NCI-H345 (cell line): ENCODE data around the gene HS1BP3.

Experiments used
- DNase-seq: peaks from one replicate; lab custom pipeline; 2025; lab: John Stamatoyannopoulos, UW

HS1BP3 gene

DNA sequence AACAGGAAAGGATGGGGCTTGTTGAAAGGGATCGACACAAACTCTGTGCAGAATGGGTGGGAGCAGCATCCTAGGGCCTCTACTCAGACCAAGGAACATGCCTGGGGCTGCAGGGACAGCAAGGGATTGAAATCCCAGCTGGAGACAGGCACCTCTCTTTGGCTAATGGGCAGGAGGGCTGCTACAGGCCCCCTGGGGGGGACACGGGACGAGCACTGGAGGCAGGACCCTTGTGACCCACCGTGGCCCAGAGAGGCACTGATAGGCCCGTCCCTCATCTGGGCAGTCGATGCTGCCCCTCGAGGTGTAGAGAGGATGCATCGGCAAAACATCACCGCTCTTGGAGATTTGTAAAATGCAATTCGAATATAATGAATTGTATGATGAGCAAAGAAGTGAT, 5.1 kb downstream of the HS1BP3 start:
- no peak for DNase-seq

DNA sequence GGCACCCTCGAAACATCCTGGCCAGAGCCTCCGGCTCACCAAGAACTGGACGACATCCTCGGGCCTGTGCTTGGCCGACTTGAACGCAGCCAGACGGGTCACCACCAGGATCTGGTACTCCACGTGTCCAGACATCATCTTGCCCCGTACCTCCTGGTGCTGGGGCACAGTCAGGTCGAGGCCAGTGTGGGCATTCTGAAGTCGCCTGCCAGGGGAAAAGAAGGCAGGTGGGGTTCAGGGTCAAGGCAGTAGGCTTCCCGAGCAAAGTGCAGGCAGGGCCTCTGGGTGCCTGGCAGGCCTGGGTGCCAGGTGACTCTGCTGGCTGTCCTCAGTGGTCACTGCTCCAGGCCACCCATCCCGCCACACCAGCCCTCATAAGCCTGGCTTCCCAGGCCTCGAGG, 5.6 kb downstream of the HS1BP3 start:
- DNase-seq: no peak

DNA sequence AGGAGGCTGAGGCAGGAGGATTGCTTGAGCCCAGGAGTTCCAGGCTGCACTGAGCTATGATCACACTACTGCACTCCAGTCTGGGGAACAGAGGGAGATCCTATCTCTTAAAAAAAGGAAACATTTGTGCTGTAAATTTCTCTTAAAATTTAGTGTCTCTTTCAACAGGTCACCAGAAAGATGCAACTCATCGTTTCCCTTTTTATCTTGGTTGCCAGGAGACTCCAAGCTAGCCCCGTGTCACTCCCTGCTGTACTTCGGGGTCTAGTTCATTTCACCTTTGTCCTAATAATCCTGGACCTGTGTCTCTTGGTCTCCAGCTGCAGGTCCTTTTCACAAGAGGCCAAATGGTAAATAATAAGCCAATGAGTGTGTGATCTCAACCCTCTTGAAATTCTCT, 7.1 kb downstream of the HS1BP3 start:
- no peak for DNase-seq

DNA sequence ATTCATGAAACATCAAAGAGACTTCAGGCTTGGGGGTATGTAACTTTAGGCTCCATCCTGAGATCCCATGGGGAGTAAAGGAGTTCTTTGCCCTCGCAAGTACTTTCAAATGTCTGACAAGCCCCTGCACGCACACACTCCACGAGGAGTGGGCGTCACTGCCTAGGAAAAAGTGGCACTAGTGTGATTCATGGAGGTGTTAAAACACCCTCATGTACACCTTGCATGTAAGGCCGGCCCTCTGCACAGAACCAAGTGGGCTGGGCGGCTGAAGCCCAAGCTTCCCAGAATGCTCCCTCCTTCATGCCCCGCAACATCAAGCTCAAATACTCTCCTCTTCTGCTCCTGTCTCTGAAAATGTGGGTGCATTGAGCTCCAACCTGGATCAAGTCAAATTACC, 7.8 kb downstream of the HS1BP3 start:
- no peak for DNase-seq

DNA sequence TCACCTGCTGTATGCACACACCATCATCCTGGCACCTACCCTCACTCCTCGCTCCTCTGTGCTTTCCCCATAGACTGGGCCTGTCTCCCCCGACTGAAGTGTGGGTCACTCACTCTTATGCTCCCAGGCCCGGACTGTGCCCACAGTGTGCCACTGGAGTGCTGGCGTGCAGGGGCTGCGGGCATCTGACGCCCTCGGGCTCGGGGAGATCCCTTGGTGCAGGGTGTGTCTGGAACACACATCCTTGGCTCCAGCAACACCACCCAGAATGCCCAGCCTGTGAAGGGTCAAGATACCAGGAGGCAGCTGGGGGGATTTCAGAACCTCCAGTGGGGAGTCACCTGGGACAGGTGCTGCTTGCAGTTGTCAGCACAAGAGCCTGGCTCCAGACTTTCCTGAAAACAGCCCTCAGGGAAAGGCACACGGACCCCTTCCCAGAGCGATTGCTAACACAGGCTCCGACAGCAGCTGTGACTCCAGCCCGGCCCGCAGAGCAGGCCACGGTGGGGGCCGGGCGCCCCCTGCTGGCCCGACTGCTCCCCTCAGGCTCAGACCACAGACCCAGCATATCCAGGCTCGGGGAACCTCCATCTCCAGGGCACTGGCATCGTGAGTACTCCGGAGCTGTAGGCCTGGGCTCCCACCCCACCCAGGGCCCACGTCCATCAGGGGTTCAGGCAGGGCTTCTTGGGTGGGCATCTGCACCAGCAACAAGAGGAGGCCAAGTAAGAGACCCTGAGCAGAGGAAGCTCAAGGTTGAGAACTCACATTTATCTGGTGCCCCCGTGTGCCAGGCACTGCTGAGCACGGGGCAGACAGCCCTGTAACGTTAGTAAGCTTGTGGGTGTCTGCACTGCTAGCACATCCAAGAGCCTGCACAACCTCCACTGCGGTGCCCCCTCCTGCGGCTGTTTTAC, 8.6 kb downstream of the HS1BP3 start:
- peak; percentile 76 for DNase-seq

DNA sequence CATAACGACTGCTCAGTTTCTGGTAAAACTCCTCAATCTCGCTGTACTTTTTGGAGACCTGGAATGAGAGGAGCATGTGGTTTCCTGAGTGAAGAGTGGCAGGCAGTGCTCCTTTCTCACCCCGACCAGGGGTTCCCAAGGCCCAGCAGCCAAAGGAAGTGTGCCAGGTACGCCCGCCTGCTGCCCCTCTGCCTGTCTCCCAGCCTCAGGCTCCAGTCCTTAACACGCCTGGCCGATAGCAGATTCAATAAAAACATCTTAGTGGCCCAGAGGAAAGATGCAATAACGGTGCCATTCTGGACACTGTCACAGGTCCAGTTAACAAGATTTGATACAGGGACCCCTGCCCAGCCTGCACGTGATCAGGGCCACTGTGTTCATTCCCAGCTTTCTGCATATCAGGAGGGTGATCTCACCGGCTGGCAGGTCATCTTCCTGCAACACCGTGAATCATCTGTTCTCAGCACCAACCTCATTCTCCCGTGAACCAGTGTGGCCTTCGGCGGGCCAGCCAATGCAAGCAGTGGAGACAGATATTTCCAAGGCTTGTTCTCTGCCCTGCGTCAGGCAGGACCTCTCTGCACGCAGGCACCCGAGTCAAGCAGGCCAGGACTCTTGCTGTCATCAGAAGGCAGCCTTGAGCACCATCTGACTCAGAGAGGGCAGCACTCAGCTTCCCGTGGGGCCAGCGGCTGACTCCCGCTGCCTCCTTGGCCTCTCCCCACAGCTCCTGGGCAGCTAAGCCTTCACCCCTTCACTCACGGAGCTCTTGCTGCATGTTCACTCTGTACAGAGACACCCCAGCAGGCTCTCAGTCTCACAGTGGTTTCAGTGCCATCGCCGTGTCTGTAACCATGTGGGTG, 9.5 kb downstream of the HS1BP3 start:
- DNase-seq: no peak

DNA sequence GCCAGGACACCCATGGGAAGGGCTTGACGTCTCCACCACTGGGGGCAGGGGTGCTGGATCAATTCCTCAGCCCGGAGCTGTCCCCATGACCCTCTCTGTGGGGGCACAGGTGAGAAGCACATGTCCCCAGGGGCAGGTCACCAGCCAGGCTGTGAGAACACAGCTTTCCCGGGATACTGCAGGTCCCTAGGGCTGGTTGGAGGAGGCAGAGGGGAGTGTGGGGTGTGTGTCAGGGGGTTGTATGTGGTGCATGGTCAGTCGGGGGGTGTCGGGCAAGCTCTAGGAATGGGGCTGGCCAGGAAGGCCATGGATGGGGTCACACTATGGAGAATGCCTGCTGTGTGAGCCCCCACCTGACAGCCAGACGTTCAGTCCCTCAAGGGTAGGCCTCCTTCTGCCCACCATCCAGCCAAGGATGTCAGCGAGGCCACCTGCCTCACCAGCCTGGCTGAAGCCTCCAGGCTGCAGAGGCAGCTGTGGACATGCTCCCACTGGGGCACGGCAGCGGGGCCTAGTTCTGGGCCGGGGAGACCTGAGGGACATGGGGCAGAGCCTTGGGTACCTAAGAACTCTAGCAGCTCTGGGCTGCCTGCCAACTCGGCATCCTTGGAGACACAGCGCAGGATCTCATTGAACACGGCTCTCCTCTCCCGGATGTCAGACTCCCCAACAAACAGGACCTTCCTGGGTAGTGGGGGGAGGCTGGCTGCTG, 10.3 kb downstream of the HS1BP3 start:
- DNase-seq: no peak

DNA sequence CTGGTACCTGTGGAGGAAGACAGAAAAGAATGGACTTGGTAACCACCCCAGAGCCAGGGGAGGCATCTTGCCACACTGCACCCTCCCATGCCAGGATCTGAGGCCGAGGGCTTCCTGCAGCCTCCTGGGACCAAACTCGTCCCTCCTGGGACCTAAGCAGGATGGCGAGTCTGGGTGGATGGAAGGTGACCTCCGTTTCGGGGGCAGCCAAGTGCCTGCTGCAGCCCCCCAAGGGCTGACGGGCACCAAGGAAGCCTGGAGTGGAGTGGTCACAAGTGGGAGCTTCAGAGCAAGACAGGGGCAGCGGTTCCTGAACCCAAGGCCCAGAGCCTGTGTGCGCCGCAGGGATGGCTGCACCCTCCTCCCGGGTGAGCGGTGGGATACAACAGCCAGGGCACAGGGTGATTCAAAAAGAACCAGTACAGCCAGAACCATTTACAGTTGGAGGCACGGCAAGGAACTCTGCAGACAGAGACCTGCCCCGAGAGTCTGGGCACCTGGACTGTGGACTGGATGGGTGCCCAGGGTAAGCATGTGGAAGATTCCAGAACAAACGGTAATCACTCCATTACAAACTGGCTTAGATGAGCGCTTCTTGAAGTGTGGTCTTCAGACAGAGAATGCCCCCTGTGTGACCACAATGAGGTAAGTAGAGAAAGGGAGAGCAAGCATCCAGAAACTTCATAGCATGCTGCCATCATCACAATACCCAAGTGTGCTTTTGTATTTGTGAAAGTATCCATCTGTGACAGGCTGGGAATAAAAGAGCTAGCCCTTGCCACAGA, 12.1 kb downstream of the HS1BP3 start:
- no peak for DNase-seq

DNA sequence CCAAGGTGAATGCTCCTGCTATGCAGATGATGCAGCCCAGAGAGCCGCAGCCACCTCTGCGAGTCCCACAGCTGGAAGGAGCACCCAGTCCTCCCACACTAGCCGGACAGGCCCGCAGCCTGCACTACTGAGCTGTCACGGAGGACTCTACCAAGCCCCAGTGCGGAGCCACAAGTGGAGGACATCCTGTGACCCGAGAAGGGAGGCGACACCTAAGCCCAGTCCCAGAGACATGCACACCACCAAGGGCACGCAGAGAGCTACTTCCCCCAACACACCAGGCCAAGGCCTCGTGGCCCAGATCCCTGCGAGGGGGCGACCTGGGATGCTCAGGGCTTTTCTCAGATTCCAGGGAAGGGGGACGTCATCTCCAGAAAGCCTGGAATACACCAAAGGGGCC, 12.9 kb downstream of the HS1BP3 start:
- no peak for DNase-seq

DNA sequence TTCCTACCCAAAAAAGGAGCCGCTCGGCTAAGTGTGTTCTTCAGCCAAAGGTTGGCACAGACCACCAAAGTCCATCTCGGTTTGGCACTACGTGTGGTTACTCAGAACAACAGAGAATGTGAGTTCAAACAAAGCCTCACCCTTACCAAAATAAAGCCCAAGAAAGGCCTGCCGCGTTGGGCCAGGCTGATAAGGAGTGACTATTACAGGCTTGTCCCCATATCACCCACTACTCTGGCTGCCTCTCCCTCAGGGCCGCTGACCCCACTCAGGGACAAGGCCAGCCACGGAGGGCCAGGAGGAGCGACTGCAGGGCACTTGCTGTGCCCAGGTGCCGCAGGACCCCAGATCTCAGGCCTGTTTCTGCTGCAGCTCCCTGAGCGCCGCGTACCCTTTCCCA, 13.8 kb downstream of the HS1BP3 start:
- DNase-seq: no peak

DNA sequence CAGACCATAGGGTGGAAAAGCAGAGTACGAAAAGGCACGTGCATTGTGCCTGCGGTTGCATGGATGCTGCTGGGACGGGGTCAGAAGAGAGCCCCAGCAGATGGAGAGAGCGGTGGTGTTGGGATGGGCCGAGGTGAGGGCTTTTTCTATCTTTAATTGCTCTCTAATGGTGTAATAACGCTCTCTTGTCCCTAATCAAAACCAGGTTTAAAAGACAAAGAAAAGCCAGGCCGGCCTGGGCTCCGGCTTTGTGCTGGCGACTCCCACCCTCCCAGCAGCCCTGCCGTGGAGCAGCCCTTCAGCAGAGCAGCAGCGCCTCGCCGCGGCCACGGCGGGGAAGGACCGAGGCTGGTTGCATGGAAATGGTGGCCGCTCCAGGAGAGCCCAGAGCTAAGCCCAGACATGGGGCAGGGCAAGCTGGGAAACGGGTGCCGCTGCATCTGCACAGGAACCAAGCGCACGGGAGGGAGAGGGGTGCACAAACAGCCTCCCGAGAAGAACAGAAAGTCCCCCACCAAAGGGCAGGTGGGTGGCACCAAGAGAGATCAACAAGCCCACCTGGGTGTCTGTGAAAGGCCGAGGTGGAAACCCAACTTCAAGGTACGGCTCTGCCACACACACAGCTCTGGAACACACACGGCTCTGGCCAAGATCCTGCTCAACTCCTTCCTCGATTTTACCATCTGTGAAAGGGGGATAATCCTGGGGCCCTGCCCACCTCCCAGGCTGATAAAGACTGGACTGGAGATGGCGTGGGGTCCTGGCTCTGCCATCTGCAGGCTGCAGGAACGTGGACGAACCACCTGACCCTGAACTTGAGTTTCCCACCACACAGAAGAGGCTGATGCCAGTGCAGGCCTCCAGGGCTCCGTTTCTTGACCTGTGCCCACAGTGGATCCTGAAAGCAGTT, 15.0 kb downstream of the HS1BP3 start:
- peak; percentile 12 for DNase-seq

DNA sequence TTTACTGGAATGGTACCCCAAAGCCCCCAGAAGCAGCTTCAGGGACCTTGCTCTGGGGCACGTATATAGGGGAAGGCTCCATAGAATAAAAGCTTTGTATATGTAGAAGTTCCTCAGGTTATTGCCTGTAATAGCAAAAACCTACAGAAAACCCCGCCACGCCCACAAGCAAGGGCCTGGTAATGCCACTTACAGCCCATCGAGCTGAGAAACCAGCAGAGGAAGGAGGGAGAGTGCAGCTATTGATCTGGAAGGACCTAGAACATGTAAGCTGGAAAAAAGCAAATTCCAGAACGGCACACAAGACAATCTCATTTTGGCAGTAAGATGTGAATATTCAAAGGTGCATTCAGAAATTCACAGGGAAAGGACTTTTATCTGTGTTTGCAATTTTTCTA, 15.8 kb downstream of the HS1BP3 start:
- DNase-seq: no peak

DNA sequence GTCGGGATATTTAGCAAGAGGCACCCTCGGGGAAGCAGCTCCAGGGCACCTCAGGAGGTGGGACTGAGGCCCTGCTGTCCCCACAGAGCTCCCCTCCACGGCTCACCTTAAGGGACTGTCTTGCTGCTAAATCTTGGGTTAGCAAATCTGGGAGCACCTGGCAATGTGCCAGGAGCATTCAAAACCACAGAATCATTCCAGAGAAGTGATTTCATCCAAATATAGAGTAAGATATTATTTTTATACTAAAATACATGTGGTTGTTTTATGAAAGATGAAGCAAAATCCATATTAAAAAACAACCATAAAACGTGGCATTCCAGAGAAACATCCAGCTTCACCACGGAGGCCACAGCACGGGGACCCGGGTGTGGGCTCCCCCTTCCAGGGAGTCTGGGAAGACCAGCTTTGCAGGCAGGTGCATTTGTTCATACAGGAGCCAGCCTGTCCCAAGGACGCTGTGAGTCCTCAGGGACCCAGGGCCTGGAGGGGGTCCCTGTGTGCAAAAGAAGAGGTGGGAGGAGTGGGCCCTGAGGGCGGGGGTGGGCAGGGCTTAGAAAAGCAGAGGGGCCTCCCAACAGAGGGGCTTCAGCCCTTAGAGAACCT, 16.3 kb downstream of the HS1BP3 start:
- DNase-seq: no peak

DNA sequence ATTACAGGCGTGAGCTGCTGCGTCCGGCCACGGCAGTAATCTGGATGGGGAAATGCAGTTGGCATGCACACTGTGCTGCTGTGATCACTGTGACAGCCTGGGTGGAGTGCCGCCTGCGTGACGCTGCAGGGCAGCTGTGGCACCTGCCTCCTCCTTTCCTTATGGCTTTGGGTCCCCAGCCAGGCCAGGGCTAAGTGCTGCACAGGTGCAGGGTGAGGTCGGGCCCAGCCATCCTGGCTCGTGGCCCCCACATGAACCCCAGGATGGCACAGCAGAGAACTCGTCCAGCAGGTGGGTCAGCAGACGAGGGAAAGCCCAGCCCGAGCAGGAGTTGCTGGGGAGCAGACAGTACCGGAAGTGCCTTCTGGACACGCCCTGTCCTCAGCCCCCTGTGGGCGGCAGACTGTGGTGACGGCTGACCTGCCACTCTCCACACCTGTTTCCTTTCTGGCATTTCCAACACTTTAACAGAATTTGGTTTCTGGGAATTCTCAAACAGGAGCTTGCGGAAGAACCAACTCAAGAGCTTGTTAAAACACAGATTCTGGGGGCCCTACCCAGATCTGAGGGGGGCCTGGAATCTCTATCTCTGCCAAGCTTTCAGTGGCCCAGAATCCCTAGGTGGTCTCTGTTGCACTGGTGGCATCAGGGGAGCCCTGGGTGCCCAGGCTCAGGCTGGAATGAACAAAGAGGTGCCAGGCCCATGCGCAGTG, 16.9 kb downstream of the HS1BP3 start:
- no peak for DNase-seq

DNA sequence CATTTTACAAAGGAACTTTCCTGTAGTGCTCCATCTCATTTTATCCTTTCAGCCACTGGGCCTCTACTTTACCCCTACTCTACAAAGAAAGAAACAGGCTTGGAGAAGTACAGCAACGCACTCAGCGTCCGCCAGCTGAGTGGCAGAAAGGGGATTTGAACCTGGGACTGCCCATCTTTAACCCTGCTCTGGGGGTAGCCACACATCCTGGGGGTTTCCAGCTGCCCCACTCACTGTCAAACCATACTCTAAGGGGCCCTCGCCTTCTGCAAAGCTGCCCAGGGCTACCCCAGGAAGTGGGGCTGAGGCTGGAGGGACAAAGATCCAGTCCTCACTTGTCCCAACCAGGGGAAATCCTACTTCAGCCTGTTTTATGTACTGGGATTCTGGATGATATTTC, 17.9 kb downstream of the HS1BP3 start:
- DNase-seq: no peak

DNA sequence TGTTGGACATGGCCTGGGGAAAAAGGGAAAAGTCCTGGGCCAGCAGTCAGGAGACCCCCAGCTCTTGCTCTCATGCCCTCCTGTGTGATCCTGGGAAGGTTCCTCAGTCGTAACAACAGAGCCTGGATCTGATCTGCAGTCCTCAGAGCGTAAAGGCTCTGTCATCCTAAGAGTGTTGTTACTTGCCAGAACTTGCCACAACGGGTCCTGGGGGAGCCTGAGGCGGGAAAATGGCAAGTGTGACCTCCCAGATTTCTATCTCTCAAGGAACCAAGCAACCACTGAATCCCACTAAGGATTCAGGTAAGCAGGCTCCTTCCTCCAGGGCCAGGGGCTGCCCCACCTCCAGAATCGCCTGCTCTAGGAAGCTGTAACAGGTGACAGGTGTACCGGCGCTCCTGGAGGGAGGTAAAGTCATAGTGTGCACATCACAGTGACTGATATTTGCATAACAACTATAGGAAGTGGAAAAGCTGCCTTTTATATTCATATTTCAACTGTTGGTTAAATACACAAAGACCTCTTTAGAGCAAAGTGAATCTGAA, 18.4 kb downstream of the HS1BP3 start:
- DNase-seq: no peak

DNA sequence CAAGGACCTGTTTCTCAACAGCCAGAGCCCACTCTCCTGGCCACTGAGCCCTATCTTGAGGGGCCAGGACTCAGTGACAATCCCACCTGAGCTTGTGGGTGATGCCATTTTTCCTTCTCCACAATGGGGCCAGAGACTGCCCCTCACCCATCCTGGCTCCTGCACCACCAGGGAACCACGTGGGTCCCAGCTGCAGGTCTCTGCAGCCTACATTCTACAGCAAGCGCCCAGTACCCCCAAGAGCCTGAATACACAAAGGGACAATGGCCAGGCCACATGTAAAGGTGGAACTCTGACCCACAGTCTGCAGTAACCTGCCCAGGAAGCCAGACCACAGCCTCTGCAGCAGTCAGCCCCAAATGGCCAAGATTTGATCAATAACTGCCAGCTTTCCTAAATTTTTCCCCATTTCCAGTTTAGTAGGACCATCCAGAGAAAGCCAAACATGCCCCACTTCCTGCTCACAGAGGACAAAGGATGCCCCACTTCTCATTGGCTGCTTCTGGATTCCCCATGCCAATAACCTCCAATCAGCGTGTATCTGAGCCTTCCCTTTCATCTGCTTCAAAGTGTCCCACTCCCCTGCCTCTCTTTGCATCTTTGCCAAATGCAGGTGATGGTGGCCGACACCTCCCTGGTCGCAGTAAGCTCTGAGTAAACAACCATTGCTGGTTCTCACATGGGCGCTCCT, 19.1 kb downstream of the HS1BP3 start:
- DNase-seq: no peak

DNA sequence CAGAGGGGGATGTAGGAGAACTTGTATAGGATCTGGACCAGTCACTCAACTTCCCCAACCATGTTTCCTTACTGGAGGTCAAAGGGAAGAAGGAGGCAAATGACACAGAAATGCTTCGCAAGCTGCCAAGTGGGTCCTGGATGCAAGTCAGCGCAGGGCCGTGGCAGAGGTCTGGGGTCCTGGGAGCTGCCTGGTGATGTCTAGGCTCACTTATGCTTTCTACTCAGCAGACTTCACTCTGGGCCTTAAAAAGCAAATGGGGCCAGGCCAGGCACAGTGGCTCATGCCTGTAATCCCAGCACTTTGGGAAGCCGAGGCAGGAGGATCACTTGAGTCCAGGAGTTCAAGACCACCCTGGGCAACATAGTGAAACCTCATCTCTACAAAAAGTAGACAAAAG, 19.9 kb downstream of the HS1BP3 start:
- no peak for DNase-seq
